GM12874 (cell line): ENCODE results near the gene SEMA4C.
A peak's percentile ranks its signal among the peaks of the same experiment; 100 is the strongest.

Experiments used
- CTCF ChIP-seq: IDR thresholded peaks from 2 replicates; pipeline ENCODE4 v1.5.1; 2011; ENCODE audit warnings: low read depth, mild to moderate bottlenecking, control low read depth, low read length, moderate library complexity; ENCODE audit not compliant: insufficient read depth

Gene SEMA4C

GRCh38 chr2:96870626-96871255 is 861 bp upstream of the SEMA4C start:
- TF ChIP-seq CTCF = no peak

- TF ChIP-seq CTCF = no peak
These were observed 529 bp downstream of the SEMA4C start for GRCh38 chr2:96869281-96869821.

- peak; percentile 78 for TF ChIP-seq CTCF
These were observed 1.2 kb downstream of the SEMA4C start for GRCh38 chr2:96868555-96869280.

GRCh38 chr2:96867756-96868554 is 1.9 kb downstream of the SEMA4C start:
- no peak for TF ChIP-seq CTCF

GRCh38 chr2:96866986-96867755 is 2.7 kb downstream of the SEMA4C start:
- no peak for TF ChIP-seq CTCF

- no peak for TF ChIP-seq CTCF
These were observed 3.3 kb downstream of the SEMA4C start for GRCh38 chr2:96866586-96866985.
